GM19468 (cell line): ENCODE data around the gene LRP8.

Experiments
- ATAC-seq: cut with Tn5 transposase; IDR thresholded peaks from one replicate; pipeline ENCODE4 v1.9.1; 2021; ENCODE audit warnings: mild to moderate bottlenecking, moderate library complexity, moderate number of reproducible peaks; ENCODE audit not compliant: unreplicated experiment; ENCODE audit errors: extremely low read depth

Gene LRP8

GRCh38 chr1:53324728-53325297 lies 3.1 kb downstream of the LRP8 start:
- no peak for ATAC-seq

- ATAC-seq, result no peak
Measured at GRCh38 chr1:53324321-53324720, 3.5 kb downstream of the LRP8 start.

DNA sequence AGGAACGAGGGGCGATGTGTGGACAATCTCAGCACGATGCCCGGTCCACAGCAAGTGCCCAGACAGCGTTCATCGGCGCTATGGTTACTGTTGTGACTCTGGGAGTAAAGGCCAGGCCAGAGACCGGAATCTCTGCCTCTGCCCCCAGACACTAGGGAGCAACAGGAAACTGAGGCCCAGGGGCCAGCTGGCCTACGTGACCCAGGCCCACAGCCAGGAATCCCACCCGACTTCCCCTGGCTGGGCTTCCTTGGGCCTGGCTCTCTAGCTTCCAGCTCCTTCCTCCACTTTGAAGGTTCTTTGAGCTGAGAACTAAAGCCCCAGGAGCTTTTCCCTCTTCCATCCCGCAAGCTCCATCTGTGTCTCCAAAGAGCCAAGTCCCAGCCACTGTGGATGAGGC lies 4.6 kb downstream of the LRP8 start:
- ATAC-seq, result no peak

- no peak for ATAC-seq
Measured at GRCh38 chr1:53321776-53322602, 5.9 kb downstream of the LRP8 start.

DNA sequence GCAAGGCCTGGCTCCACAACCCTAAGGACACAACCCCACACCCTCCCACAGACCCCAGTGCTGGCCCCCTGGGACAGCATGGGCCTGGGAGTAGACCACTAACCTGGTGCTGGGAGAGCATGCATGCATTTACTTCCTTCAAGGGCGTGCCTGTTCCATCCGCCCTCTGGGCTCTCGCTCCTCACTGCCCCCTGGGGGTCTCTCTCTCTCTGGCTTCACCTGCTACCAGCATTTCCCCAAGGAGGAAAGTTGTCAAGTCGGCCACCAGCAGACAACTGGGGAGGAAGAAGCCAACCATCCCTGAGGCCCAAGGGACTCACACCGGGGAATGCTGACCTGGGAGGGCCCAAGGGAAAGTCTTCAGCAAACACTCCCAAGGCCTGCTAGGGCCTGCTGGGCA lies 6.5 kb downstream of the LRP8 start:
- no peak for ATAC-seq

- ATAC-seq, result no peak
Measured at GRCh38 chr1:53320646-53321045, 7.2 kb downstream of the LRP8 start.

GRCh38 chr1:53319296-53320101 lies 8.4 kb downstream of the LRP8 start:
- no peak for ATAC-seq

GRCh38 chr1:53317646-53318539 lies 10.0 kb downstream of the LRP8 start:
- ATAC-seq, result no peak

DNA sequence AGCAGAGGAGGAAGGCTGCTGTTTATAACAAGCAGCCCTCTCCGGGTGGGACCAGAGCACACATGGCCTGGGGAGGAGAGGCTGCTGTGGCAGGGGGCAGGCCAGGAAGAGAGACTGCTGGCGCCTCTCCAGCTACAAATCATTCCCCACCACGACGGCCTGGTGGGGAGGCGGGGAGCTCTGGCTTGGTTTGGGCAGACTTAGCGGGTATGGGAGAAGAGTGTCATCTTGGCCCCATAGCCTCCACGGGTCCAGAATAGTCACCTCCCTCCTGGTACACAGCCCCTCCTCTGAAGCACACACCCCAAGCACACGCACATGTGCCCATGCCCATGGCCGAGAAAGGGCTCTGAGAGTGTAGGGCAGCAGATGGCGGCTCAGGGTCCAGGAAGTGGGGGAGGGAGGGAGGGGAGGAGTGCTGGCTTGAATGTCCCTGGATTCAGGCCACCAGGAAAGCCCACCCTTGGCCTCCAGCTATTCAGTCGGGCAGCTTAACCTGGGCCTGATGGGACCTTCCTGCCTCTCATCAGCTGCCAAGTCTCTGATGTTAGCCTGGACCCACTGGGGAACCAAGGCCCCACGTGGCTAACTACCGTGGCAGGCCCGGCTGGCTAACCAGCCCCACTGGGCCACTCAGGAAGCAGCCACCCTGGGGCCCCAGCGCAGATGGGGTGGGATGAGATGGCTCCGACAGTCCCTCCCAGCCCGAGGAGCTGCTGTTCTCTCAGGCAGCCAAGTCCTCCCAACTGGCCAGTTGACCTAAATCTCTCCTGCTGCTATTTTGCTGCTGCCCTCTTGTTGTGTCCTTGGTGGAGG lies 10.9 kb downstream of the LRP8 start:
- ATAC-seq, result no peak

DNA sequence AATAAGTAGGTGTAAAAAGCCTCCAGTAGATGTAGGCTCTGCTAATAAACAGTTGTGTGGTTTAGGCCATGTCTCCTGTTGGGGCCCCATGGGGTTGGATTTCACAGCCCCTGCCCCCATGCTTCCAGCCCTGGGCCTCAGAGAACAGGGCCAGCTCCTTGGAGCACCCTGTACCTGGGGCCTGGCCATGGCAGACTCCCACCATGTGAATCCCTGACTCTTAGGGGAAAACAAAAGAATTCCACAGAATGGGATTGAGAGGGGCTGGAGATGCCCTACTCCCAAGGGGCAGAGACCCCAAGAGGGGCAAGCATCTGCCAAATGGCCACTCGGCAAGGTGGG lies 11.5 kb downstream of the LRP8 start:
- ATAC-seq, result no peak

DNA sequence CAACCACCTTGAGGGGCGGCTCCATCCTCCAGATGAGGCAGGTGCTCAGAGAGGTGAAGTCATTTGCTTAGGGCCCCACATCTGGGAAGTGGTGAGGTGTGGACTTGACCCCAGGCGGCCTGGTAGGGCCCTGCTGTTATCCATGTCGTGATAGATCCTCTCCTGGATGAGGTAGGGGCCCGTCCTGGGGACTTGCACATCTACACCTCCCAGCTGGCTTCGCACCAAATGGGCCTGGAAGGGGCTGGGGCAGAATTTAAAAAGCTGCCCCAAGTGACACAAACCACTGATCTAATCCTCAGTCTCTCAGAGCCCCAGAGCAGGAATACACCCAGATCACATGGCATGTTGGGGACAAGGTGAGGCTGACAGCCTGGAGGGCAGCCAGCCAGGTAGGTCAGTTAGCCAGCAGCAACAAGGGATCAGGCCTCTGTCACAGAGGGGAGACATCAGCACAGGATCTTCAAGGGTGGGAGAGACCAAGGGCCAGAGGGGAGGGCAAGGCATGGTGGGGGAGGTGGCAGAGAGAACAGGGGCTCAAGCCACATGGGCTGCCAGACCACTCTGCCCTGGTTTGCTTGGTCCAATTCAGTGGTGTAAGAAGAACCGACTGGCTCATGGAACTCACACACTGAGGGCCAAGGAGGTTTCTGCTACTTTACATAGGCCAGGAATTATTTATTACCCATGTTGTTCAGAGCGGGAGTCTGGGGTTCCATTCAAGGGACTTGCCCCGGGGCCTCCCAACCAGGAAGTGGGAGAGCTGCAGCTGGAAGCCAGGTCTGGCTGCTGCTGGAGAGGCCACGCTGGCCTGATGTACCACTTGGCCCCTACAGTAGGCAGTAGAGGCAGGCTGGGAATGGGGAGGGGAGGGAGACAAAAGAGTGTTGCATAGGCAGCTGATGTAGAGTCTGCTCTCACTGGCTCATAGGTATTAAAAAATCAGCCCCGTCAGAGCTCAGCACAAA lies 12.1 kb downstream of the LRP8 start:
- no peak for ATAC-seq

GRCh38 chr1:53315046-53315445 lies 12.8 kb downstream of the LRP8 start:
- ATAC-seq, result no peak

- ATAC-seq, result no peak
Measured at GRCh38 chr1:53314606-53315005, 13.3 kb downstream of the LRP8 start.

DNA sequence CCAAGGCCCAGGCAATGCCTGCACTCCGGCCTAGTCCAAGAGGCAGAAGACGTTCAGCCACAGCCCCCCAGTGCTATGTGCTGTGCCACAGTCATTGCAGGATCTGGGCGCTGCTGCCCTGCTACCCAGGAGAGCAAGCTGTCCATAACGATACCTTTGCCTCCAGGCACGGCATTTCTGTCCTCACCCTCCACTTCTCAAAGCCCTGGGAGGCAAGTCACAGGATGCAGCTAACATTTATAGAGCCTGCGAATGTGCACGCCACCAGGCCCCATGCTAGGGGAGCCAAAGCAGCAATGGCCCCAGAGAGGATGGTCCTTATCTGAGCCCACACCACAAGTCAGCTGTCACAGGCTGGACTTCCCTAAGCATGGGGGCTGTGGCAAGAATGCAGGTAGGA lies 13.8 kb downstream of the LRP8 start:
- ATAC-seq, result no peak

DNA sequence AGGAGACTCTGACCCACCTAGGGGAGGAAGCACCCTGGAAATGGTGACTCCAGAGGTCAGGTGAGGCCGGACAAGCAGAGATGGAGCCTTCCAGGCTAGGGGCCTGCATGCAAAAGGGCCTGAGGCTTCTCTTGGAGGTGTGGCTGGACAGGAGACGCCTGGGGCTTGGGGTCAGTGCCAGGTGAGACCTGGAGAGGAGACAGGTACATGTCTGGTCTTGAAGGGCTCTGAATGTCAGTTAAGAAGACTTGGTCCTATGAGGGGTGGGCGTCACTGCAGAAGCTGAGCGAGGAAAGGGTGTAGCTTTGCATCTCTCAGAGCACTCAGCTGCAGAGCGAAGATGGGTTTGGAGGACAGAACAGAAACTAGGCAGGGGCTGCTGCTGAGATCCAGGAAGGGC lies 14.3 kb downstream of the LRP8 start:
- no peak for ATAC-seq

DNA sequence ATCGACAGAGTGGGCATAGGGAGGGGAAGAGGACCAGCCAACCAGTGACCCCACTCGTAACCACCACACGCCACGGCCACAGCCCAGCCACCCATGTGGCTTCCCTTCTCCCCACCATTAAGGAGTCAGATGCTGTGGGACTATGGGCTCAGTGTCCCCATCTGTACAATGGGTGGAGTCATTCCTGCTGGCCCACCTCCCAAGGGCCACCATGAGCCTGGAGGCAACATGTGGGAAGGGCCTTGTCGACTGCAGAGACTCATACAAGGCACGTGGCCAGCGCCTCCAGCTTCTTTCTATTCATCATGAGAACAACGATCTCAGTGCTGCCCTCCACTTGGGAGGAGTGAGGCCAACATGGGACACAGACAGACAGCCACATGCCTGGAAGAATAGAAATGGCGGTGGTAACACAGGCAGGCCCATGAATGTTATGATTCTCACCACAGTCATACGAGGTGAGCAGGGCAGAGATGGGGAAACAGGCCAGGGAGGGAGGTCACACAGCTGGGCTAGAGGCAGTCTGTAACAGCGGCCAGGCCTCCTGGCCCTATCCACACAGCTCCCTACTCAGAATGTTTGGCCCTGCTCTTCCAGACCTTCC lies 16.1 kb downstream of the LRP8 start:
- ATAC-seq, result no peak

DNA sequence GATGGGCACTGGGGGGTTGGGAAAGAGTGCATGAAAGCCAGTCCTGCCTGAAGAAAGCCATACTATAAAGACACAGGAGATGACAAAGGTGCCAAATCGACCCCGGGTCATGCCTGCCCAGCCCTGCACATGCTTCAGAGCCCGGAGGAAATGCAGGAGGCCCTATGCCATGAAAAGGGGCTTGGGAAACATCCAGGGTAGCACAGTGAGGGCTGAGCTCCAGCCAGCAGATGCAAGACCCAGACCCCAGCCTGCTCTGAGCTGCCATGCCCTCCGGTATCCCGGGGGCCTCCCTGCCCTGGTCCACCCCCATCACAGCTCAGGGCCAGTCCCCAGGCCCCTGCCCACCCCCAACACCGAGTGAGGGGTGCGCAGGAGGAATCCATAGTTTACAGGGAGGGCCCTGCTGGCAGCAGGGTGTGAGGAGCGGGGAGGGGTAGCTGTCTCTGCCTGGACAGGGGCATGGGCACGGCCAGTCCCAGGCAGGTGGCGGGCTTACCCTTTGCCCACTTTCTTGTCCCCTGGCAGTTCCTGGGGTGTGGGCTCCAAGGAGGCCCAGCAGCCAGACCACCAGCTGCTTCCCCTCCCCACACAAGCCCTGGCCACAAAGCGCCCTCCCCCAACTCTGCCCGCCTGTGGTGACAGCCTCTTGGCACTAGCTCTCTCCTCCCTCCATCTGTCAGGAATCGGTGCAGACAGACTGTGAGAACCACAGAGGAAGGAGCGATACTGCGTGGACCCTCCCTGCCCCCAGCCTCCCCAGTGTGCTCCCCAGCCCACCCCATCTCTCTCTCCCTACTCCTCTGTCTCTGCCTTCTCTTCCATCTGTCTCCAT lies 16.8 kb downstream of the LRP8 start:
- no peak for ATAC-seq
